Astrocyte of the spinal cord (primary cell): ENCODE results near the gene CHST12.

ENCODE experiments used
- DNase-seq: peaks from one replicate; pipeline ENCODE4 v3.0.0; 2011; ENCODE audit warnings: low read depth, low spot score
- H3K4me3 ChIP-seq: 2 replicates; pipeline ENCODE4 v1.5.1; 2011; ENCODE audit warnings: low read depth, mild to moderate bottlenecking, low read length, moderate library complexity
- CTCF ChIP-seq: IDR thresholded peaks from 2 replicates; pipeline ENCODE4 v1.5.1; 2012; ENCODE audit warnings: low read depth, mild to moderate bottlenecking, low read length, inconsistent platforms
- in situ Hi-C: cut with HindIII; loops from 2 replicates; pipeline ENCODE4 v1.10.0; 2017; ENCODE audit warnings: low sequenced_read_pairs

CHST12 gene

DNA sequence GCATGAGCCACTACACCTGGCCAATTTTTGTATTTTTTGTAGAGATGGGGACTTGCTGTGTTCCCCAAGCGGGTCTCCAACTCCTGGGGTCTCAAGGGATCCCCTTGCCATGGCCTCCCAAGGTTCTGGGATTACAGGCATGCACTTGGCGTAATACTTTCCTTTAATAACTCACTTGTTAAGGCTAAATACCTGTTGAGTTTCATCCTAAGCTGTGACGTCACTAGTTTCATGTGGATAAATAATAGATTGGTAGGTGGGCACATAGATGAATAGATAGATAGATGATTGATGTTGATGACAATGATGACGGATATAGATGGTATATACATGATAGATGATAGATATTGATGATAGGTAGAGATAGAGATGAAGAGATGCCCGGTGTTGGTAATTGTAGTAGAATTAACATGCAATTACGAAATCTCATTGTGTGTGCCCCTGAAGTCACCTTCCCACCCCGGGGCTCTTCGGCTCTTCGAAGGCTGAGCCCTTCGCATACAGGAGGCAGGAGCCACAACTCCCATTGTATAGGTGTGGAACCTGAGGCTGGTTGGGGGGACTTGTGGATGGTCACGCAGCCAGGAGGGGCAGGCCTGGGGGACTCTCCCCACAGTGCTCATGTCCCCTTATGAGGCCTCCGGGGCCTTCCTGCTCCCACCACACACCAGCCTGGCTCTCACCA is 70.2 kb downstream of the CHST12 start:
- no peak for TF ChIP-seq CTCF
- in situ Hi-C loops: no loop called here
- H3K4me3 ChIP-seq: no peak overlapping the region
- DNase-seq: no peak

DNA sequence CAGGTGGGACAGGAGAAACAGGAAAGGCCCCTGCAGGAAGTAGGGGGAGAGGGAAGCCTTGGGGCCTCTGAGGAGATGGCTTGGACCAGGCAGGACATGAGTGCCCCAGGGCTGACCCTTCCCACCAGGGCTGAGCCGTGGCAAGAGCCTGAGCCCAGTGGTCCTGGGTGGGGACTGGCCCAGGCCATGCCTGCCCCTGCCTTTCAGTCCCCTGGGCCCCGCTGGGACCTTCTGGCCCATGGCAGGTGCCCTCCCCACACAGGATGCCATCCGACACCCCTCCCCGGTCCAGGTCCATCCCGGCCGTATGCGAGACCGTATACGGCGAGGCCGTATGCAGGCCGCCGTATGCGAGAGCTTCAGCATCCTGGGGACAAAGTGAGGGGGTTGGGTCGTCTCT is 70.8 kb downstream of the CHST12 start:
- no peak for TF ChIP-seq CTCF
- H3K4me3 ChIP-seq: no peak overlapping the region
- in situ Hi-C loops: no loop called here
- DNase-seq: no peak

GRCh38 chr7:2474813-2475677 is 71.6 kb downstream of the CHST12 start:
- in situ Hi-C loops: no loop called here
- no peak for DNase-seq
- no peak for TF ChIP-seq CTCF
- no peak overlapping the region for H3K4me3 ChIP-seq

- TF ChIP-seq CTCF: no peak
- no peak for DNase-seq
- no peak overlapping the region for H3K4me3 ChIP-seq
- in situ Hi-C loops: no loop called here
These were observed 72.2 kb downstream of the CHST12 start for GRCh38 chr7:2475678-2476015.

- no peak for TF ChIP-seq CTCF
- in situ Hi-C loops: no loop called here
- DNase-seq: no peak
- H3K4me3 ChIP-seq: no peak within 1 kb of the TSS
These were observed 72.9 kb downstream of the CHST12 start, which contains the start of gene GRIFIN for GRCh38 chr7:2476298-2476697. GRIFIN (minus strand) TSS chr7:2476398; CDS start chr7:2476383, 15 bp downstream.

- no peak for TF ChIP-seq CTCF
- in situ Hi-C loops: no loop called here
- DNase-seq: no peak
- no peak overlapping the region for H3K4me3 ChIP-seq
These were observed 73.5 kb downstream of the CHST12 start for GRCh38 chr7:2476776-2477446.
